ENCODE results near the gene AGO1.
"Not testable (repeated sequence)": the region's sequence is repeated elsewhere in the genome, so short reads cannot be mapped to it uniquely, and the experiment has no call there.

Gene AGO1

GRCh38 chr1:35972631-35973030, 89.6 kb downstream of the AGO1 start:
- not testable (repeated sequence) for DNase-seq (ENCODE audit: low read depth in 2 of 2)

GRCh38 chr1:35980090-35980489, 97.1 kb downstream of the AGO1 start:
- DNase-seq (ENCODE audit: low read depth in 2 of 2) = no peak

All from activated CD4-positive, alpha-beta T cell treated with anti-CD3 and anti-CD28 coated beads for 24 hours (primary cell).